HG03439 (cell line): ENCODE data around the gene WDR93.

Experiments used
- ATAC-seq: cut with Tn5 transposase; IDR thresholded peaks from one replicate; pipeline ENCODE4 v1.9.1; 2021; ENCODE audit warnings: mild to moderate bottlenecking, moderate library complexity; ENCODE audit not compliant: unreplicated experiment

Gene WDR93

DNA sequence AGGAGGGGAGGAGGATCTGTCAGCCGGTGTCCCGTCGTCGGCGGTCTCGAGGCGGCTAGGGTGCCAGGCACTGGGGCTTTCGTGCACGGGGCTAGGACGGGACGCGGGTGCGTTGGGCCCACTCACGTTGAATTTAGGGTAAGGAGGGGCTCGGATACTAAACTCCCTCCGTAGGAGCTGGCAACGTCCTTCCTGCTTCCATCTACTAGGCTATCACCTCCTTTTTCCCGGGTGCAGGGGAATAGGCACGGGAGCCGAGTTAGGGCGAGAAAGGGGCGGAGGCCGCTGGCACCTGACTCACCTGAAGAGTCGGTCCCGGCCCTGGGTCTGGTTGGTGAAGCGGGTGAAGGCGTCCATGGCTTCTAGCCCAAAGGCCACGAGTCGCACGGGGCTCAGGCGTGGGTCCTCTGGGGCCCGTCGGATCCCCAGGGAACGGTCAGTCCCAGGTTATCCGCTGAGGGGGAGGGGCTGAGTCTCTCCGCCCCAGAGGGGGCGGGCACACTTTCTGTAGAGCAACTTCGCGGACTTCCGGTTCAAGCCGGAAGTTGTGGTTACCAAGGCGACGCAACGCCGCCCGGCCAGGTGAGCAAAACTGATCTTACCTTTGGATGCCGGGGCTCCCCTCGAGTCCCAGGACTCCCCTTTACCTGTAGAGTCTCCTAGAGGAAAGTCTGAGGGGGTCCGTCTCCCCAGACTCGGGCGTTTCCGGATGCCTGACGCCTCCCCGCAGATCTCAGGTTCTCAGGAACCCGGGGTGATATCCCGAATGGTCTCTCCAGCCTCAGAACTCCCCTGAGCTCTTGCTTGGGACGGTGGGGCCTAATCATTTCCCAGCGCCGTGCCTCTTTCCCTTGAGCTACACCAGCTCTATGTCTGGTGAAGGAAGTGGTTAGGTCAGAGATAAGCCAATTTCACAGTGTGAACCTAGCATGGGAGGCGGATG lies at the start of gene WDR93, which contains the start of gene PEX11A:
Gene WDR93, plus strand, starts transcription at position 536 of the 943 bp plus-strand sequence. CDS start 10,936 bp downstream, outside the sequence.
Gene PEX11A, minus strand, starts transcription at position 479 of the 943 bp plus-strand sequence. Its CDS starts 122 bp downstream, at position 357.
- ATAC-seq = peak; percentile 84

DNA sequence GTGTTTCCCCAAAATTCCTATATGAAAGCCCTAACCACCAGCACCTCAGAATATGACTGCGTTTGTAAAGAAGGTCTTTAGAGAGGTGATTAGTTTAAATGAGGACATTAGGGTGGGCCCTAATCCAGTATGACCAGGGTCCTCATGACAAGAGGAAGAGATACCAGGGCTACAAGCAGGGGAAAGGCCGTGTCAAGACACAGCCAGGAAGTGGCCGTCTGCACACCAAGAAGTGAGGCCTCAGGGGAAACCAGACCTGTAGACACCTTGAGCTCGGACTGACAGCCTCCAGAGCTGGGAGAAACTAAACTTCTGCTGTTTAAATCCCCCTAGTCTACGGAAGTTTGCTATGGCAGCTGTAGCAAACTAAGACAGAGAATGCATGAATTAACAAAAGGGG lies 49.6 kb upstream of the WDR93 start:
- no peak for ATAC-seq

DNA sequence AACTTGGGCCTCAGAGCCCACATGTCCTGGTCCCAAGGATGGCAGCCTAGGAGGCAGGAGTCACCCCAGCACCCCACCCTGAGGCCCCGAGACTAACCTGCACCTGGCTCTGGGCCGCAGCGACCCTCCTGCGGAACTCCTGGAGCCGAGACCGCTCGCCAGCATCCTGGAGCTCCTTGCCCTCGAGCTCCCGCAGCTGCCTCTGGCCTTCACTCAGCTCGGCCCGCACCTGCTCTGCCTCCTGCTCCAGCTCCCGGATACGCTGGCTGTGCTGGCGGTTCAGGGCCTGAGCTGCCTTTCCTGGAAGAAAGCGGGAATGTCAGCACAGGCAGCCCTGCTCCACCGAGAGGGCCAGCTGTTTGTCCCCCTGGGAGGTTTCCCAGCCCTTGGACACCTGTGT lies 48.5 kb upstream of the WDR93 start:
- ATAC-seq = no peak

DNA sequence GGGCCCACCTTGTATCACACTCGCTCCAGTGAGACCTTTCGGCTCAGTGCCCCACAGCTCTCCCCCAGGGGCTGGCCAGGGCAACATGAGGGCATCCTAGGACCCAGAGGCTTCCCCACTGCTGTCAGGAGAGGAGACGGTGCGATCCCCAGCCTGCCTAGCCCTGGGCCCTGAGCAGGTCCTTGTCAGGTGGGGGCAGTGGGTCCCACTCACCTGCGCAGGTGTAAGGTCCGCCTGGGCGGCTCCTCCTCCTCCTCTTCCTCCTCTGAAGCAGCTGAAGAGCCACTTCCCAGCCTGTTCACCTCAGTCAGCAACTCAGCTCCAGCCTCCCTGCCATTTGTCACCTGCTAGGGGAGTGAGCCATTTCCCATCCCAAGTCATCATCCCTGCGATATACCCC lies 44.9 kb upstream of the WDR93 start:
- no peak for ATAC-seq

DNA sequence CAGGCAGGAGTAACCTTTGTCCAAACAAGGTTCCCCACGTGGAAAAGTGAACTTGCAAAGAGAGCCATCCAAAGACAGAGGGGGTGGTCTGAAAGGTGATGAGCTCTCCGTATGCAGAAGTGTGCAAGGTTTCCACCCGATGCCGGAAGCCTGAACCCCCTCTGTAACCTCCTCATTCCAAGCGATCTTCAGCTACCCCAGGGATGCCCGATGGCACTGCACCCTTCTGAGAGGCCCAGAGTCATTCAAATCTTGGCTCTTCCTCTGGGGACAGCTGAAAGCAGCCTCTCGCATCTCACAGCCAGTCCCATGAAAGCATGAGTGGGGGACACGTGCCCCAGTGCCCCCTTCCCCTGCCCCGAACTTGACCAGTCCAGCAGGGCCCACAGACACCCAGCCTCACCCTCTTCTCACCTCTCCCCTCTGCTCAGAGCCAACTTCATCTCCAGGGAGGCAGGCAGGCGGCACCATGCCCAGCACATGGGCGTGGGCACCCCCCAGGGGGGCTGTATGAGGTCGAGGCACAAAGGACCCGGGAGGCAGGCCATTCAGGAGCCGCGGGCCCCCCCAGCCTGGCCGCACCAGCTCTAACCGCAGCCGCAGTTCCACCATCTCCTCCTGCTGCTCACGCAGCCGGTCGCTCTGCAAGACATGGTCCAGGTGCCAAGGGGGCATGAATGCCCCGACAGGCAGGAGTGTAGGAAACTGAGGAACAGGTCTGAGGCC lies 44.0 kb upstream of the WDR93 start:
- no peak for ATAC-seq

DNA sequence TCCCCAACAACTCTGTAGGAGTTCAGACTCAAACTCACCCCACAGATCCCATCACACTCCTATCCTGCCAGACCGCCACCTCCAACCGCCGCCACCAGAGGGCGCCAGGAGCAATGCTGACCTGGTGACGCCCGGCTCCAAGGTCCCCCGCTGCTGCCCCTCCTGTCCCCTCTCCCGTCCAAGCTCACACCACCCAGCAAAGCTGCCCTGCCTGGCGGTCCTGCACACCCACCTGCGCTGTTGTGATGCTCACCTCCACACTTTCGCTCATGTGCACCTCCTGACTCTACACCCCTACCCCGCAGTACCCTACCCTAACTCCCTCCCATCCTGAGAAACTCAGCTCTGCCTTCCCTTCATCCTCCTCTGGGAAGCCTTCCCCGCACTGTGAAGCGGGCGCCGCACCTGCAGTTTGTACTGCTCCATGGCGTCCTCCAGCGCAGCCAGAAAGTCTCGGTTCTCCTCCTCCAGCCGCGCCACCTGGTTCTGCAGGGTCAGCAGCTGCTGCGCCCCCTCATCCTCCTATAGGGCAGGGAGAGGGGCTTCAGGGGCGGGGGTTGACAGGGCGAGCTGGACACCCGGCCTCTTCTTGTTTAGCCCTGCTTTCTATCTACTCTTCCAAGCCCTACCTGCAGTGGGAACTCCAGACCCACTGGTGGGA lies 43.3 kb upstream of the WDR93 start:
- no peak for ATAC-seq

DNA sequence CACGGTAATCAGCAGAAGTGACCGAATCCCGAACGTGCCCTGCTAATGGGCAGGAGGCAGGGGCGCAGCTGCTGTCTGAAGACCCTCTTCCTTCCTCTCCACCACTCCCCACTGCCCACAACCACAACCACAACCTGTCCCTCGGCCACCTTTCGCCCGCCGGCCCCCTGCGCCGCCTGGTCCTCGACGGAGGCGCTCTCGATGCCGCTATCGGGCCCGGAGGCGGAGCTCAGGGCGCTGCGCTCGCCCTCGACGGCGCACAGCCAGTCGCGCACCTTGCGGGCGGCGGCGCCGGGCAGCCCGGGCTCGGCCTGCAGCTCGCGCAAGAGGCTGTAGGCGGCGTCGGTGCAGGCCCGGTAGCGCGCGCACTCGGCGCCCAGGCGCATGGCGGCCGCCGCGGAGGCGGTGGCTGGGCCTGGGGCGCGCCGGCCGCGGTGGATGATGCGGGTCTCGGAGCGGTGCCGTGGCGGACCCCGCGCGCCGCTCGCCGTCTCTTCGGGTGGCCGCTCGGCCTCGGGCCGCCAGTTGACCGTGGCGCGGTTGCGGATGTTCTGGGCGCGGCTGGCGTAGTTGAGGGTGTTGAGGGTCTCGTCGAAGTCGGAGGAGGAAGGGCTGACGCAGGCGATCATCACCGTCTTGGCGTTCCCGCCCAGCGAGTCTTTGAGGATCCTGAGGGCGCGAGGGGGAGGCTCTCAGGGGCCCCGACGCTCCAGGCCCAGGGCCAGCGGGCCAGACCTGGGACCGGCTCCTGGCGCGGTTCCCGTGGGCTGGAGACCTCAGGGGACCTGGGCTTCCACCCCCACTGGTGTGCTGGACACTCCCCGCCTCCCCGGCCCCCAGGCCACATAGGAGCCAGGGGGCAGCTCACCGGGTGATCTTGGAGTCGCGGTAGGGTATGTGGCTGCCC lies 42.3 kb upstream of the WDR93 start:
- no peak for ATAC-seq

DNA sequence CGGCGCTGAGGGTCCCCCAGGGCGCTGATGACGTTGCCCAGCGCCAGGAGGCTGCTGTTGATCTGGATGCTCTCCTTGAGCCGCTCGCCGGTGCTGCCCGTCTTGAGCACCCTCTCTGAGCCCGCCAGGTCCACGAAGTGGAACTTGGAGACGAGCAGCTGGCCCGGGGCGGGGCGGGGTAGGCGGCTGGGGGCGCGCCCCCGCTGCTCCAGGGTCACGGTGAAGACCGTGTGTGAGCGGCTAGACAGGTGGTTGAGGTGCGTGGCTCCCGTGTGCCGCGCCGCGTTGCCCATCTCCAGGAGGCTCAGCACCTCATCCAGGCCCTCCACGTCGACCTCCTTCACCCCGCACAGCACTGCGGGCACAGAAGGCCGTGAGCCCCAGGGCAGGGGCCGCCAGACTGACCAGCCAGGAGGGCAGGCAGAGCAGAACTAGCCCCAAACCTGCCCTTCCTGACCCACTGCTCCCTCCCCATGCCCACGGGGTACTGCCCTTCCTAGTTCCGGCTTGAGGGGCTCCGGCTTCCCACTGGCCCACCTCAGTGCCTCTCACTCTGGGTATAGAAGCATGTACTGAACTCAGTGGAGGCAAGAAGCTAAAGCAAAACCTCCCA lies 41.5 kb upstream of the WDR93 start:
- no peak for ATAC-seq

DNA sequence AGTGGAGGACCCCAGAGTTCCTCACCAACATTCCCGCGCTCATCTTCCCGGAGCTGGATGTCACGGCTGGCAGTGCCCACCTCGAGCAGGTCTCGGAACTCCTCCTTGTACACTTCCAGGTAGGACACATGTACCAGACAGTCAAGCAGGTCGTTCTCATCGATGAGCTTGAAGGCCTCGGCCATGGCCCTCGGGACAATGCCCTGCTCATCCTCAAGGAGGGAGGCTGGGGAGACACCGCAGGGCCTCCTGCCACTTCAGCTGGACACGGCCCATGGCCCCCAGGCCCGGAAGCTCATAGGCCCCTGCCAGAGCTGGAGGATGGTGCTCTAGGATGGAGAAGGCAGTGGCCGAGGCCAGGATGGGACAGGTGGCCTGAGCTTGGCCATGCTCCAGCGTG lies 40.9 kb upstream of the WDR93 start:
- ATAC-seq = no peak

DNA sequence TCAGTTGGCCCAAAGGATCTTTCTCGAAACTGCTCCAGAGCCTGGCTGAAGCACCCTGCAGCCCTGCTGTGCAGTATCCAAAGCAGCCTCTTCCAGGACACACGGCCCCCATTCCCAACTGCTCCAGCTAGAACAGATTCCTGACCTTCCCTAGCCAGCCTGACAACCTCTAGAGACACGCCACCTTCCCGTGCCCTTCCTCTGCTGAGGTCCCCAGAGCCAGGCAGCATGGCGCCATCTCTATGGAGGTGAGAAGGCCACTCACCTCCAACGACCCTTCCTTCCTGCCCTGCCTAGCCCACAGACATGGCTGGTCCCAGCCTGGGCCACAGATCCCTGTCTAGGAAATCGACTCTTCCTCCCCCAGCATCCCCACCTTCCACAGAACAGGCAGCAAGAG lies 38.5 kb upstream of the WDR93 start:
- ATAC-seq = no peak

DNA sequence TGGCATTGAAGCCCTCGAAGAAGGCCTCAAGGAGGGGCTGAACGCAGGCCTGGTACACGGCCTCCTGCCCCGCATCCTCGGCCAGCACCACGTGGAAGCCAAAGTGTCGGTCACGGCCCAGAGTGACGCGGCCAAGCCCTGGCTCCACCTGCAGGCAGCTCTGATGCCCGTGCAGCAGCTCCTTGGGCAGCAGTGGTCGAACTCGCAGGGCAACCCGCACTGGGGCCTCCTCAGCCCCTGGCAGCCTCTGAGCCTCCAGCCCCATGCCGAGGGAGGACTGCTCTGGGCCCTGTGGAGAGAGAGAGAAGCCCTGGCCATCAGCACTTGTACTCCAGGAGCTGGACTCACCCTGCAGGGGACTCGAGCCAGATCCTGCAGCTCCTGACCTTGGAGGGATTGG lies 37.9 kb upstream of the WDR93 start:
- no peak for ATAC-seq

DNA sequence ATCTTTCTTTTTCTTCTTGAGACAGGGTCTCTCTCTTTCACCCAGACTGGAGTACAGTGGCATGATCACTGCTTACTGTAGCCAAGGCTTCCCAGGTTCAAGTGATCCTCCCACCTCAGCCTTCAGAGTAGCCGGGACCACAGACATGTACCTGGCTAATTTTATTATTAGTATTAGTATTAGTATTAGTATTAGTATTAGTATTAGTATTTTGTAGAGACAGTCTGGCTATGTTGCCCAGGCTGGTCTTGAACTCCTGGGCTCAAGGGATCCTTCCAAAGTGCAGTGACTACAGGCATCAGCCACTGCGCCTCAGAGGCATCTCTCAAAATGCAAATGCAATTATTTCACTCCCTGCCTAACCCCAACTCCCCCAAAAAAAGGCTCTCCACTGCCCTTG lies 37.0 kb upstream of the WDR93 start:
- no peak for ATAC-seq

DNA sequence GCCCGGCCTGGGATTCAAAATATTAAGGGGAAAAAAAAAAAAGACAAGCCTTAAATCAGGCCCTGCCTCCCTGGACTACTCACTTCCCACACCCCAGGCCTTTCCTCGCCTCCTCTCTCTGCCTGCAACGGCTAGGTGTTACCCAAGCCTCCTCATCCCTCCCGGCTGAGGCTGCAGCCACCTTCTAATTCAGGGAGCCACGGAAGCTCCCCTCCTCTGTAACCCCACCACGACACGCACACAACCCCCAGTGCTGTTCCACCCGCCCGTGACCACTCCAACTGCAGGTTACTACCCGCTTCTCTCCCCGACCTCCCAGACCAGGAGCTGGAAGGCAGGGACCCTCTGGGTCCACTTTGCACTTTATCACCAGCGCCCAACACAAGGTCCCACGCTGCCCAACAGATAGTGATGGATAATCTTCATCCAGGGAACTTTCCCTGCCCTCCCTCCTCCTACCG lies 36.3 kb upstream of the WDR93 start:
- ATAC-seq = no peak

DNA sequence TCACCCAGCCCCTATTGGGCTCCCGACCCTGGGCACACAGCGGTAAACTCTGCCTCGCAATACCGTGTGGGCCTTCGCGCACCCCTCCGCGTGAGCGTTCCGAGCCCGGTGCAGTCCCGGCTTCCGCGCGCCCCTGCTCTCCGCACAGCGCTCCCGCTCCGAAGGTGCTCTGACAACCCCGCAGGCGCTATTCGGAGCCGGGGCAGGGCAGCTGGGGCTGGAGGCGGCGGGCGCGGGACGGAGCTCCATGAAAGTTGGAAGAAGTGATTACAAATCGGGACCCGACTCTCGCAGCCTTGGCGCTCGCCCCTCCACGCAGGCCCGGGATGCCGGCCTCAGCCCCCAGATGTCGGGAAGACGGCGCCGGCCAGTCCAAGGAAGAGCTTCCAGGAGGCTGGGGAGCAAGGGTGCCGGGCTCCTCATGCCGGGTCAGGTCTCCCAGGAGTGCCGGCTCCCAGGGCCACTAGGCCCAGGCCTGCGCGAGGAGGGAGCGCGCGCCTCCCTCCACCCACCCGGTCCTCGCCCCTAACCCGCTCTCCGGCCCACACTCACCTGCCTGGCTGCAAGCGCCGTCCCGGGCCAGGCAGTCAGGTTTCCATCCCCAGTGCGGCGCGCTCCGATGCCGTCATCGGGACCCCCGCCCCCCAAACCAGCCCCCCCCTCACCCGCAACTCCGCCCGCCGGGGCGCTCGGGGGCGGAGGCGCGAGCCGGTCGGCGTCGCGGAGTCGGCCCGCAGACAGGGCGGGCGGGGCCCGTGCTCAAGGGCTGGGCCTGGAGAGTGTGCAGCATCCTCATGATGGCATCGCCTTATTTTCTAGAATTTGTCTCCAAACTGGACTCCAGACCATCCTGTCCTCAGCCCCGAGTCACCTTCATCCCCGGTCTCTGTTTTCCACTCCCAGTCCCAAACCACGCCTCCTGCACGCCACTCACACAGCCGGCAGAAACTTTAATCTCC lies 35.5 kb upstream of the WDR93 start, which contains the start of gene KIF7:
Gene KIF7, minus strand, starts transcription at position 621 of the 959 bp plus-strand sequence. CDS start 2,537 bp downstream, outside the sequence.
- no peak for ATAC-seq

DNA sequence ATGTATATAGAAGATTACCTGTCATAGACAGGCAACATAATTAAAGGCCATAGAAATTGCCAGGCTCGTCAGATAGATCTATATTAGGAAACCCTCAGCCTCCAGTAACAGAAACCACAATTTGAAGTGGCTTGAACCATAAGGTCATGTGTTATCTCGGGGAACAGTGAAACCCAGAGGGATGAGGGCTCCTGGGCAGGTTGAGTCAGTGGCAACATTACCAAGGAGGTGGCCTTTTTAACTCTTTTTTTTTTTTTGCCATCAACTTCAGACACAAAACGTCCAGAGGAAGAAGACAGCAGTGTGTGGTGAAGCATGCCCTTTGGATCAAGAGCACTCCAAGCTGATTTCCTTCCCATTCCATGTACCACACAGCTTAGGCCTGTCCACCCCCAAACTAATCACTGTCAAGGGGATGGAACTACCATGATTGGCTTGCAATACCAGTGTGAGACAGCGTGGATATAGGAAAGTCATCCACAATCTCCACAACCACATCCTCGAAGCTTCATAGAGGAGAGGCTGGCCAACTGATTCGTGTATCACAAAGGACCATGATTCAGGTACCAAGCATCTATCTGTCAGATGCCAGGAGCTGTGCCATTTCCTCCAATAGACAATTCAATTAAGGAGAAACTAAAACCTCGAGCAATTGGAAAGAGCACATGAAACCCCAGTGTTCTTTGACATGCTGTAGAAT lies 34.3 kb upstream of the WDR93 start:
- no peak for ATAC-seq

DNA sequence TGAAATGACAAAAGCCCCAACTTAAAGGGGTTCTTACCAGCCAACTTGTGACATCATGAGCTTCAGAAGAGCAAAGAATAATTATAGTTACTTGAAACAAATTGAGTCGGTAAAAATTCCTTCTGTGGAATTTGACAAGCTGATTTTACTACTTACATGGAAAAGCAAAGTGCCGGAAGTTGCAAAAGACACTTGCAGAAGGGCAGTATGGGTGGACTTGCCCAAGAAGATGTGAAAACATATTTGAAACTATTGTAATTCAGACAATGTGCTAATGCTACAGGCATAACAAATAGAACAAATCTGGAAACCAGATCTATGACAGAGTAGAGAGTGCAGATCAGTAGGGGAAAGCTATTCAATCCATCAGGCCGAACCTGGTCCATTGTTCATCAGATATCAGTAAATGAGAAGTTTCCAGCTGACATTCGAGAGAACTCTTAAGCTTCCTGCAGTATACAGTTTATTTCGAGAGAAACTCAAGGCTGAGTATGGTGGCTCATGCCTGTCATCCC lies 32.9 kb upstream of the WDR93 start:
- ATAC-seq = no peak

DNA sequence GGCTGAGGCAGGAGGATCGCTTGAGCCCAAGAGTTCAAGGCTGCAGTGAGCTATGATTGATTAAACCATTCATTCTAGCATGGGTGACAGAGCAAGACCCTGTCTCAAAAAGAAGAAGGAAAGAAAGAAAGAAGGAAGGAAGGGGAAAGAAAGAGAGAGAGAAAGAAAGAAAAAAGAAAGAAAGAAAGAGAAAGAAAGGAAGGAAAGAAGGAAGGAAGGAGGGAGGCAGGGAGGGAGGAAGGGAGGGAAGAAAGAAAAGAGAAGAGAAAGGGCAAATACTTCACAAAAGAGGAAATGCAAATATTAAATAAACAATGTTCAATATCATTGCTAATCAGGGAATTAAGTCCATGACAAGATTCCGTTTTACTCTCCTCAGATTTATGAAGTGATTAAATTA lies 31.3 kb upstream of the WDR93 start:
- no peak for ATAC-seq

DNA sequence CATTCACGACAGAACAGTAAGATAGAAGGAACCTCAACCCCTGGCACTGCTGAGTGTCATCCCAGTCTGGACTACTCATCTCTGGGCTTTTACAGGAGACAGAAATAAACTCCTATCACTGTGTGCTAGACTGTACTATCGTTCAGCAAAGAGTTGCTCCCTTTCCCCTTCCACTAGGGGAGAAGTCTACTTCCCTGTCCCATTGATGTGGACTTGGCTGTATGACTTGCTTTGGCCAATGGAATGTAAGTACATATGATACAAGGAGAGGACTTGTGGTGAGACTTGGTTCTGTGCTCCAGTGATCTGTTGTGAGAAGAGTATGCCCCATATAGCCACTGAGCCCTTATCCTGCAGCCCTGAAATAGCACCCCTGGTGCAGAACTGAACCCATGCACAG lies 30.1 kb upstream of the WDR93 start:
- no peak for ATAC-seq
